Measurements from ENCODE around the gene SEPTIN12.
"Not testable (repeated sequence)": the region's sequence is repeated elsewhere in the genome, so short reads cannot be mapped to it uniquely, and the experiment has no call there.

The SEPTIN12 gene

GRCh38 chr16:4802659-4803287, 14.6 kb upstream of the SEPTIN12 start:
- peak; percentile 83 for DNase-seq (ENCODE audit: low read depth)

GRCh38 chr16:4801962-4802658, 14.0 kb upstream of the SEPTIN12 start, which contains the start of gene ROGDI:
Gene ROGDI (minus strand): TSS chr16:4802633. CDS start chr16:4802571, 62 bp downstream.
- peak; percentile 53 for DNase-seq (ENCODE audit: low read depth)

GRCh38 chr16:4801051-4801961, 13.2 kb upstream of the SEPTIN12 start:
- DNase-seq (ENCODE audit: low read depth): no peak

- DNase-seq (ENCODE audit: low read depth): no peak
Observed at GRCh38 chr16:4800290-4801041, 12.3 kb upstream of the SEPTIN12 start.

- no peak for DNase-seq (ENCODE audit: low read depth)
Observed at GRCh38 chr16:4799171-4799855, 11.2 kb upstream of the SEPTIN12 start.

- no peak for DNase-seq (ENCODE audit: low read depth)
Observed at GRCh38 chr16:4798456-4798855, 10.3 kb upstream of the SEPTIN12 start.

GRCh38 chr16:4797805-4798252, 9.7 kb upstream of the SEPTIN12 start:
- DNase-seq (ENCODE audit: low read depth): no peak

GRCh38 chr16:4796982-4797804, 9.0 kb upstream of the SEPTIN12 start:
- DNase-seq (ENCODE audit: low read depth): no peak

GRCh38 chr16:4795828-4796572, 7.9 kb upstream of the SEPTIN12 start:
- DNase-seq (ENCODE audit: low read depth): no peak

- no peak for DNase-seq (ENCODE audit: low read depth)
Observed at GRCh38 chr16:4795181-4795827, 7.2 kb upstream of the SEPTIN12 start, which contains the start of gene SMIM22. Gene SMIM22 (plus strand): TSS chr16:4795369. CDS start chr16:4795735, 366 bp downstream.

GRCh38 chr16:4792951-4793513, 4.9 kb upstream of the SEPTIN12 start:
- DNase-seq (ENCODE audit: low read depth): no peak

- no peak for DNase-seq (ENCODE audit: low read depth)
Observed at GRCh38 chr16:4790871-4791270, 2.7 kb upstream of the SEPTIN12 start.

- no peak for DNase-seq (ENCODE audit: low read depth)
Observed at GRCh38 chr16:4790261-4790660, 2.1 kb upstream of the SEPTIN12 start.

- DNase-seq (ENCODE audit: low read depth): no peak
Observed at GRCh38 chr16:4788910-4789309, 765 bp upstream of the SEPTIN12 start.

- DNase-seq (ENCODE audit: low read depth): no peak
Observed at GRCh38 chr16:4788489-4788889, 344 bp upstream of the SEPTIN12 start.

GRCh38 chr16:4787068-4787467, 1.1 kb downstream of the SEPTIN12 start:
- no peak for DNase-seq (ENCODE audit: low read depth)

- no peak for DNase-seq (ENCODE audit: low read depth)
Observed at GRCh38 chr16:4785758-4786433, 2.2 kb downstream of the SEPTIN12 start.

GRCh38 chr16:4784444-4784987, 3.6 kb downstream of the SEPTIN12 start:
- not testable (repeated sequence) for DNase-seq (ENCODE audit: low read depth)

Measured in stimulated activated CD8-positive, alpha-beta memory T cell treated with anti-CD3 and anti-CD28 coated beads, Interleukin-12 subunit alpha, Interleukin-12 subunit beta, amount 100 ng/mL, for 4 hours (primary cell).